A549 treated with AZD9567 at 1 μM for 4 hours (cell line): ENCODE measurements around the gene ARF3. TPM values are rescaled to one million over a fixed set of nuclear protein-coding genes. Genes with fewer than 3 reads are reported as not detected.

Source experiments
- total RNA-seq: library from RNA; stranded (reverse); fragments of 200-300 nt; extraction: Qiagen RNA extraction; gene quantifications from 5 replicates; pipeline ENCODE4 v1.2.3, GENCODE V29; 2022; ENCODE audit not compliant: insufficient read depth

The ARF3 gene
- total RNA-seq = 139 to 159 TPM (median 150 TPM) in 5 replicates

DNA sequence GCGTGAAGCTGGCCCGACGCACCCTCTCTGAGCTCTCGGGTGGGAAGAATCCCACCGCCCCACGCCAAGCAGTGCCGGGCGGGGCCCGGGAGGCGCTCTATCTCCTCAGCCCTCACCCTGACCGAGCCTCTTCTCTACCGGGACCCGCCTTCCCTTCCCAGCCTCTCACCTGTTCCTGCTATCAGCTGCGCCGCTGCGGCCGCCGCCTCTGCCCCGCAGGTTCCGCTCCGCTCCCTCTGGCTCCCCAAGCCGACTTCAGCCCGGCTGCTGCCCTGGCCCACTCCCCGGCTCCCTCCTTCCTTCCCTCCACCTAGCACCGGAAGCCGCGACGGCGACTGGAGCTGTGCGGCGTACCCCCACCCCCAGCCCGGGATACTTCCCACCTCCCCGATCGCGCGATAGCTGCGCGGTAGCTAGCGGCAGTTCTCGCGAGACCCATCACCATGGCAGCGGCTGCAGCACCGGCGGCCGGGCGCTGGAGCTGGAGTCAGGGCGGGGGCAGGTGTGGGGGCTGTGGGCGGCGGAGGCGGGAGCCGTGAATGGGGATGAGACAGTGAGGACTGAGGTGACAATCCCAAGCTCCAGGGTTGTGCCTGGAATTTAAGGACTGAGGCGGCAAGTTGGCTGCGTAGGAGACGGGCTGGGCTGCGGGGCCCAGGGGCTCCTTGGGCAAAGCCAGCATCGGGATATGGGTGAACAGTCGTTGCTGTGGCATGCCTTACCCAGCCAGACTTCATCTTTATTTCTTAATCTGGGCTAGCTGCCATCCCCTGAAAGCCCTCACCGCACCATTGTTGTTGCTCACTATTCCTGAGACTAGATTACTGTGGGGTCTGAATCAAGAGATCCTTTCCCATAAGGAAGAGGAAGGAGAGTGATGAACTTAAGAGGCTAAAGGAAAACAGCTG is at the start of gene ARF3:
TSS of gene ARF3 (minus strand) at position 347 of the 908 bp plus-strand sequence. CDS start 16,392 bp downstream, outside the sequence.

DNA sequence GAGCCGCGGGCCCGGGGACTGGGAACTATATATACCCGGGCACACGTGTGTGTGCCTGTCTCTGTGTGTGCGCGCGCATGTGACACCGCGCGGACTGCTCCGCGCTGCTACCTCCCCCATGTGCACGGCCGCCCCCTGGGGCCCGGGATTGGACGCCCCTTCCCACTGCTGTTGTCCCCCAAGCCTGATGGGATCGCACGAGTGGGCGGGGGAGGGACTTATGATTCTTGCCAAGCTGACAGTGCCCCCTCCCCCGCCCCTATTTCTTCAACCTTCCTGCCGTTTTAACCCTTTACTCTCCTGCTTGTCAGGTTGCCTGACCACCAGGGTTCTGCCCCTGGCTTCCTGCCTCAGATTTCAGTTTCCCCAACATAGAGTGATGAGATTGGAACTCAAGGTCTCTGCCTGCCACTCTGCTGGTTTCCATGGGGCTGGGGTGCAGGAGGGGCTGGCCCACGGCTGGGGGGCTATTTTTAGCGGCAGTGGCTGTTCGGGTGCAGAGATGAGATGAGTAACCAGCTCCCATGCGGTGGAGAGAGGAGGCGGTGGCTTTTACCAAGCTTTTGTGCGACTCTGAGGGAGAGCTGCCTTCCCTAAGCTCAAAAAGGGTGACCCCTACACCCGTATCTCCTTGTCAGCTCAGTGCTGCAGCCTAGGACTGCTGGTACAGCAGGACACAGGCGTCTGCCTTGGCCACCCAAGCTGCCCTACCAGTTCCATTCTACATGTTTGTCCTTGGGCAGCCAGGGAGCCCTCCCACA is 42.3 kb upstream of the ARF3 start, which contains the start of gene DDN:
TSS of gene DDN (minus strand) at position 5 of the 761 bp plus-strand sequence. CDS start 88 bp downstream, outside the sequence.

DNA sequence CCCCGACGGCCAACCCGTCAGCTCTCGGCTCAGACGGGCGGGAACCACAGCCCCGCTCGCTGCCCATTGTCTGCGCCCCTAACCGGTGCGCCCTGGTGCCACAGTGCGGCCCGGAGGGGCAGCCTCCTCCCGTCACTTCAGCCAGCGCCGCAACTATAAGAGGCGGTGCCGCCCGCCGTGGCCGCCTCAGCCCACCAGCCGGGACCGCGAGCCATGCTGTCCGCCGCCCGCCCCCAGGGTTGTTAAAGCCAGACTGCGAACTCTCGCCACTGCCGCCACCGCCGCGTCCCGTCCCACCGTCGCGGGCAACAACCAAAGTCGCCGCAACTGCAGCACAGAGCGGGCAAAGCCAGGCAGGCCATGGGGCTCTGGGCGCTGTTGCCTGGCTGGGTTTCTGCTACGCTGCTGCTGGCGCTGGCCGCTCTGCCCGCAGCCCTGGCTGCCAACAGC is 21.0 kb upstream of the ARF3 start, which contains the start of gene WNT1:
TSS of gene WNT1 (plus strand) at position 32 of the 450 bp plus-strand sequence. CDS start at position 361, 329 bp downstream.

DNA sequence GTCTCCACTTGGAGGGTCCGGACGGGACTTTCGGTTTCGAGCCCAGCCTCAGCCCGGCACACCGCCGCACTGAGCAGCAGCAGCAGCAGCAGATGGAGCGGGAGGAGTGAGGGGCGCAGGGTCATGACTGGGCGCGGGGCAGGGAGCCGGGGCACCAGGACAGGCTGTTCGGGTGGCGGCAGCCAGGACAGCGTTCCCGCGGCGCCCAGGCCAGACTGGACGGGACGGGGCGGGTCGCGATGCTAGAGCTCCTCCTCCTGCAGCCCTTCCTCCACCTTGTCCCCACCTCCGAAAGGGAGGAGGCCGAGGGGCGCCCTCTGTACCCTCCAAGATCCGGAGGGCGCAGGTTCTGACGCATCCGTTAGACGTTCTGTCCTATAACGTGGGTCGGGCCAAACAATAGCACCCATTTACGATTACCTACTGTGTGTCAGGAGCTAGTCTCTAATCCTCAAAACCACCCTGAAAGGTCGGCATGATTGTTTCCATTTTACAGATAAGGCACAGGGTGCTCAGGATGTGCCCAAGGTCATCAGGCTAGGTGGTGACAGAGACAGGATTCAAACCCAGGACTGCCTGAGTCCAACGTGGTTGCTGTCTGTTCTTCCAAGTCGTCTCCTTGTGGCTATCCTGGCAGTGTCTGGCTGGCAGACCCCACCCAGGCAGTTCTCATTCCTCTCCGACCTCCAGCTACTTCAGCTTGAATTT is 31.8 kb downstream of the ARF3 start, which contains the start of gene FKBP11:
TSS of gene FKBP11 (minus strand) at position 189 of the 708 bp plus-strand sequence. CDS start at position 125, 64 bp downstream.

Other genes with a start within 250 kb of the ARF3 start
- 13.4 to 19.8 TPM (median 14.8 TPM) in 5 replicates for gene CCNT1, start 240.8 kb downstream of the ARF3 start, total RNA-seq
- 9.3 to 14.2 TPM (median 13.1 TPM) in 5 replicates for gene ADCY6, start 168.4 kb downstream of the ARF3 start, total RNA-seq
- gene CACNB3, start 139.0 kb downstream of the ARF3 start, total RNA-seq = 26.4 to 42.8 TPM (median 34.8 TPM) in 5 replicates
- gene DDX23, start 105.3 kb downstream of the ARF3 start, total RNA-seq = 64.6 to 82.2 TPM (median 77.2 TPM) in 5 replicates
- 5.2 to 9.6 TPM (median 5.9 TPM) in 5 replicates for gene RND1, start 91.6 kb downstream of the ARF3 start, total RNA-seq
- gene FKBP11, start 32.0 kb downstream of the ARF3 start, total RNA-seq = 17.8 to 59.9 TPM (median 58.1 TPM) in 5 replicates
- gene WNT10B, start 14.2 kb upstream of the ARF3 start, total RNA-seq = 1.7 to 3.0 TPM (median 1.9 TPM) in 5 replicates
- gene WNT1, start 20.8 kb upstream of the ARF3 start, total RNA-seq = 0.07 to 0.10 TPM in 2 of 5 replicates, not detected in the others
- 0.70 to 0.85 TPM (median 0.78 TPM) in 5 replicates for gene DDN, start 41.9 kb upstream of the ARF3 start, total RNA-seq
- 42.4 to 54.4 TPM (median 43.6 TPM) in 5 replicates for gene PRKAG1, start 61.3 kb upstream of the ARF3 start, total RNA-seq
- 31.9 to 37.6 TPM (median 34.3 TPM) in 5 replicates for gene KMT2D, start 103.3 kb upstream of the ARF3 start, total RNA-seq
- gene RHEBL1, start 112.5 kb upstream of the ARF3 start, total RNA-seq = 2.1 to 7.2 TPM (median 5.3 TPM) in 5 replicates
- gene DHH, start 137.3 kb upstream of the ARF3 start, total RNA-seq = 0.06 TPM in 1 of 5 replicates, not detected in the others
- gene LMBR1L, start 153.4 kb upstream of the ARF3 start, total RNA-seq = 11.5 to 19.4 TPM (median 17.1 TPM) in 5 replicates
- 2,309 to 2,621 TPM (median 2,411 TPM) in 5 replicates for gene TUBA1B, start 173.9 kb upstream of the ARF3 start, total RNA-seq
- 188 to 279 TPM (median 226 TPM) in 5 replicates for gene TUBA1A, start 231.6 kb upstream of the ARF3 start, total RNA-seq